ENCODE data around the gene ATP6V0D1.

The ATP6V0D1 gene

GRCh38 chr16:67445913-67446907 lies 34.7 kb downstream of the ATP6V0D1 start:
- DNase-seq (ENCODE audit: low read depth in 2 of 2), result no peak

DNA sequence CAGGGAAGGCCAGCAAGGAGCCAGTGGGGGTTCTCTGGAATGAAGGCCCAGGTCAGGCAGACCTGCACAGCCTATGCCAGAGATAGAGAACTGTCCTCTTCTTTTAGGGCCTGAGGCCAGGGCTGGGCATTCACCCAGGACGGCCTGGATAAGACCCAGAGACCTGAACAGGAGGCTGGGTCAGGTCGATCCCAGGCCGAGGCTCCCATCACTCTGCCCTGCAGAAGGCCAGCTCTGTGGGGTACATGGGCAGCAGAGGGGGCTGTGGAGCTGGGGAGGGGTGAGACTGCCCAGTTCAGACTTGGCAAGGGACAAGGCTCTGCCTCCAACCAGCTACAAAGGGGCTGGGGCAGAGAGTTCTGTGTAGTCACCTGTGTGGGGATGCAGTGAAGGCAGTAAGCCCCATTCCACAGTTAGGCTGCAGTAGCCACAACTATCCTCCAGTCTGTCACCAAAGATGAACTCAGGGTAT lies 35.5 kb downstream of the ATP6V0D1 start:
- no peak for DNase-seq (ENCODE audit: low read depth in 2 of 2)

GRCh38 chr16:67445126-67445426 lies 35.9 kb downstream of the ATP6V0D1 start:
- no peak for DNase-seq (ENCODE audit: low read depth in 2 of 2)

GRCh38 chr16:67444259-67445125 lies 36.5 kb downstream of the ATP6V0D1 start:
- no peak for DNase-seq (ENCODE audit: low read depth in 2 of 2)

DNA sequence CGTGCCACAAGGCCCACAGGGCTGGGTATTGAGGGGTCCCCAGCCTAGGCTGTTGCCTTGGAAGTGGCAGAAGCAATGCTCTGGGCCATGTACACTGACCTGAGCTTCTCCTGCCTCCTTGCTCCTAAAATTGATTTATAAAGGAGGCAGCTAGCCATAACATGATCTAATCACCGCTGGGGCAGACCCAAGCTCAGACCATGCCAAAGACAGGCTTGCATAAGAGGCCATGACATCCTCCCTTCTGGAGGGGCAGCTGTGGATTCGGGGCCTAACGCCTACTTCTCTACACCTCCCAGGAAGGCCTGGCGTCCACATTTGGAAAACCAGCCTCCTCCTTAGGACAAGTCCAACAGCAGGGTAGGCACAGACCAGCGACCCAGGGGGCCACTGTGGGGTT lies 37.7 kb downstream of the ATP6V0D1 start:
- no peak for DNase-seq (ENCODE audit: low read depth in 2 of 2)

GRCh38 chr16:67442581-67443255 lies 38.2 kb downstream of the ATP6V0D1 start:
- no peak for DNase-seq (ENCODE audit: low read depth in 2 of 2)

DNA sequence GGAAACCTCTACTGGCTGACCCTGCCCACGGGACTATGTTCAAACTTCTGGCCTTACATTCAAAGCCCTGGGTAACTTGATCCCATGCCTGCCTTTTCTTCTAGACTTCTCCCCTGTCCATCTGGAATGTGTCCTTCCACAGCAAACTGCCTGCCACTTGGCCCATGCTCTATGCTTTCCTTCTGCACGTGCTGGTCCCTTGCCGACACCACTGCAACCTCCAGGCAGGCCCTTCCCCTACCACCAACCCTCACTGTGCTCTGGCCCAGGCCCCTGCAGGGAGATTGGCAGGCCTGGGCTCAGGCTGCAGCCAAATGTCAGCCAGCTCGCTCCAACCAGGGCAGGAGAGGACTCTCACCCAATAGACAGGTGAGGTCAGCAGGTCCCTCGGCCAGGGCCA lies 39.0 kb downstream of the ATP6V0D1 start:
- DNase-seq (ENCODE audit: low read depth in 2 of 2), result no peak

- DNase-seq (ENCODE audit: low read depth in 2 of 2), result no peak
These were observed 39.6 kb downstream of the ATP6V0D1 start for GRCh38 chr16:67441271-67441753.

DNA sequence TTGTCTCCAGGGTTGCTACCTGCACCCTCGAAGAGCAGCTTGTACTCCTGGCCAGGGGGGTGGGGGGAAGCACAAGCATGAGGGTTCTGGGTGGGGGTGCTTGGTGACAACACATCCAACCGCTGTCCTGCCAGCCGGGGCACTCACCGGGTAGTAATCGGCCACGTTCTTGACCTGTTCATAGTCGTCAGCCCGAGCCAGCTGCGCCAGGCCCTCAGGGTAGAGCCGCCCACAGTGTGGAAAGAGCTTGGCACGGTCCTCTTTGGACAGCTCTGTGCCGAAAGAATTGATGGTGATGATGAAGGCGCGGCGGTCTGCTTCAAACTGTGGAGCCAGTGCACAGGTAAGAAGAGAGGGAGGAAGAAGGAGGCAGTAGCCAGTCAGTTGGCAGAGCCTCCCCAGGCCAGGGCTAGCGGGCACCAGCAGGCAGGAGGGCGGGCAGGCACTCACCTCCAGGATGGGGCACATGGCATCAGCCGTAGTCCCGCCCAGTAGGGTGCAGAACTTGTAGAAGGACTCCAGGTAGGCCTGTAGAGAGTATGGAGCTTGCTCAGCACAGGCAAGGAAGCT lies 42.0 kb downstream of the ATP6V0D1 start:
- DNase-seq (ENCODE audit: low read depth in 2 of 2), result no peak

GRCh38 chr16:67438098-67438791 lies 42.7 kb downstream of the ATP6V0D1 start:
- no peak for DNase-seq (ENCODE audit: low read depth in 2 of 2)

- no peak for DNase-seq (ENCODE audit: low read depth in 2 of 2)
These were observed 43.4 kb downstream of the ATP6V0D1 start for GRCh38 chr16:67437513-67437912.

DNA sequence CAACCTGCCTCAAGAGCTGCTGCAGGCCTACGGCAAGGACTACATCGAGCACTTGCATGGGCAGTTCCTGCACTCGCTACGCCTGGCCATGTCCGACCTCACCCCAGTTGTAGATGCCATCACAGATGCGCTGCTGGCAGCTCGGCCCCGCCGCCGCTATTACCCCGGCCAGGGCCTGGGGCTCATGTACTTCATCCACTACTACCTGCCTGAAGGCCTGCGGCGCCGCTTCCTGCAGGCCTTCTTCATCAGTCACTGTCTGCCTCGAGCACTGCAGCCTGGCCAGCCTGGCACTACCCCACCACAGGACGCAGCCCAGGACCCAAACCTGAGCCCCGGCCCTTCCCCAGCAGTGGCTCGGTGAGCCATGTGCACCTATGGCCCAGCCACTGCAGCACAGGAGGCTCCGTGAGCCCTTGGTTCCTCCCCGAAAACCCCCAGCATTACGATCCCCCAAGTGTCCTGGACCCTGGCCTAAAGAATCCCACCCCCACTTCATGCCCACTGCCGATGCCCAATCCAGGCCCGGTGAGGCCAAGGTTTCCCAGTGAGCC lies 44.2 kb downstream of the ATP6V0D1 start:
- no peak for DNase-seq (ENCODE audit: low read depth in 2 of 2)

DNA sequence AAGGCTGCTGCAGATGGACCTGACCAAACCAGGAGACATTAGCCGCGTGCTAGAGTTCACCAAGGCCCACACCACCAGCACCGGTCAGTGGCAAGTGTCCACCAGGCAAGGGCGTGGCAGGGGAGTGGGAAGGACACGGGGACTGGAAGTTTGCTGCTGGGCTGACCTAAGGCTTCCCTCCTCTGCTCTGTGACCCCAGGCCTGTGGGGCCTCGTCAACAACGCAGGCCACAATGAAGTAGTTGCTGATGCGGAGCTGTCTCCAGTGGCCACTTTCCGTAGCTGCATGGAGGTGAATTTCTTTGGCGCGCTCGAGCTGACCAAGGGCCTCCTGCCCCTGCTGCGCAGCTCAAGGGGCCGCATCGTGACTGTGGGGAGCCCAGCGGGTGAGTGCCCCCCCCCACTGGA lies 45.2 kb downstream of the ATP6V0D1 start:
- DNase-seq (ENCODE audit: low read depth in 2 of 2), result no peak

DNA sequence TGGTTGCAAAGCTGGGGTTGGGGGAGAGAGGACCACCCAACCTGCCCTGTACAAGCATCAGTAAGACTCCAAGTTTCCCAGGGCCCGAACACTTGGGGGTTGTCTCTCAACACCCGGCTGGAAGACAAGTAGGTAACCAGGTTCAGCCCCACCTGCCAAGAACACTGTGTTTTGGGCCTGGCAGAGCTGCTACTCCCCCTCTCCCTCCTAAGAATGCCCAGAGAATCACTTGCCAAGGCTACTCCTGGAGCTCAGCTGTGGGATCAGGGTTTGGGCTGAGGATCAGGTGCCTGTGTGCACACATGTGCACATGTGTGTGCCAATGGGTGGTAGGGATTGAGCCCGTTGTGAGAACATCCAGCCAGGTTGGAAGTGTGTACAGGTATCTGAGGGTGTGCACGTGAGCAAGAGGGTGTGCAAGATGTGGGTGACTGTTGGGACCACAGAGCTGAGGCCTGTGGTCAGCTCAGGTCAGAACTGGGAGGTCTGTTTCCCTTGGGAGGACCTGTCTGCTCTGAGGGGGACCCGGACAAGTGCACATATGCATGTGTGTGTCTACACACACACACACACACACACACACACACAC lies 47.7 kb downstream of the ATP6V0D1 start:
- no peak for DNase-seq (ENCODE audit: low read depth in 2 of 2)

DNA sequence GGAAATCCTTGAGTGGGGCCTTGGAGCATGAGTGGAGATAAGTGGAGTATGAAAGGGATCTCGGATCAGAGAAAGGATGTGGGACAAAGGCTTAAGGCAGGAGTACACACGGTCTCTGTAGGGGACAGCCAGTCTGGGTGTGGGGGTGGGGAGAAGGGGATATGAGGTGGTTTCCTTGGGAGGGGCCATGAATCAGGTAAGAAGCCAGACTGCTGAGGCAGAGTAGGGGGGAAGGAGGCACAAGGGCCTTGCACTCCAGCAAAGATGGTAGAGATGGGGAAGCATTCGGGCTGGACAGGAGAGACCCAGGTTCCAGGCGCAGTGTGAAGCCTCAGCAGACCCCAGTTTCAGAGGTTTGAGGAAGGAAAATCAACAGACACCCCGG lies 48.5 kb downstream of the ATP6V0D1 start:
- DNase-seq (ENCODE audit: low read depth in 2 of 2), result no peak

DNA sequence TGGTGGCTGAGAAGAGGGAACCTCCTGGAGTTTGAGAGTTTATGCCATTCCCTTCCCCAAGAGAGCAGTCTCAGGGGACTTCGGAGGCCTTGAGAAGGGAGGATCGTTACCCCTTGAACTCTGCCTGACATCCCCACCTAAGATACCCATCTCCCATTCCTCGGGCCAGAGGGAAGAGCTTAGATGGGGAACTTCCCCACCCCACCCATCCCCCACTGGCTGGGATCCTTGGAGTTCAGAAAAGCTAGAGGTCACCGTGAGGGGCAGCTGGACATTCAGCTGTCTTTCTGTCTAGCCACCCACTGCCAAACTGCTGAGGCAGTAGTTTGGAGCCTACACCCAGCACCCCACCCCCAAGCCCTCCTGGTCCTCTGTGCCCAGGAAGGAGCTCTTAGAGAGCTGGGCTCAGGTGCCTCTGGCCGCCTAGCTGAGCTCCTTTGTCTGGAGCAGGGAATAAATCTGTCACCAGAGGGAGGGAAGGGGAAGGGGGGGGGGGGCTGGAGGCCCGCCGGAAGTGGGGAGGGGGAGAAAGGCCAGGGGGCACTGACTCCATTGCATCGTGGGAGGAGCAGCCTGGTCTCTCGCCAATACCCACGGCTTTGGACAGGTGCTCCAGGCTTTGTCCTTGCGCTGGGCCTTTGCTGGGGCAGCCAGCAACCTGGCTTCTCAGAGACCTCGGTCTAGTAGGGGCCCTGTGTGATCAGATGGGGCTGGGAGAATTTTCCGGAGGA lies 49.0 kb downstream of the ATP6V0D1 start:
- no peak for DNase-seq (ENCODE audit: low read depth in 2 of 2)

GRCh38 chr16:67430977-67431774 lies 49.8 kb downstream of the ATP6V0D1 start, which contains the start of gene HSD11B2:
TSS of gene HSD11B2 (plus strand) at chr16:67431121. CDS start at chr16:67431249, 128 bp downstream.
- peak in 1 of 2 donors; percentile 10 for DNase-seq (ENCODE audit: low read depth in 2 of 2)

DNA sequence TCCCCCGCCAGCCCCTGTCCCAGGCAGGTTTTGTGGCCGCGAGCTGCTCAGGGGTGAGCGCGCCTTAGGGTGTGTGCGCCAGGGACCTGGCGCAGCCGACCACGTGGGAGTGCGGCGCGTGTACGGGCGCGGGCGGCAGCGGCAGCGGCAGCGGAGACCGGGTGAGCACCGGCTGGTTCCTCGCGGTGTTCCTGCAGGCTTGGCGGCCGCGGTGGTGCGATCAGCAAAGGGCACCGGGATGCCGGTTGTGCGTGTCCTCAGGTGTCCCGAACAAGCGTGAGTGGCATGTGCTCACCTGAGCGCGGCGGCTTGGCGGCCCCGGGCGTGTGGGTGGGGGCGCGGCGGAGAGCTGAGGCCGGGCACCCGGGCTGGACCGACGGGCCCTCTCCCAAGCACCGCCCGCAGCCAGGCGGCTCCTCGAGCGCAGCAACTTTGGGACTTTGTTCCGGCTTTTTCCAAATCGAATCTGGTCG lies 50.4 kb downstream of the ATP6V0D1 start:
- peak; percentile 7 to 19 for DNase-seq (ENCODE audit: low read depth in 2 of 2)

Data from stimulated activated CD8-positive, alpha-beta memory T cell treated with anti-CD3 and anti-CD28 coated beads, Interleukin-7, amount 100 ng/mL, for 4 hours (primary cell).